ENCODE results near the gene PDCD4. TPM values are rescaled to one million over a fixed set of nuclear protein-coding genes. Genes with fewer than 3 reads are reported as not detected.

PDCD4 gene
- total RNA-seq, 4 donors from 2014 or later: 6.4 to 15.6 (median 9.8) TPM

- no peak for DNase-seq
- Histone ChIP-seq H3K4me3 (peak overlapping the region; percentile 71 to 100 (median 88)), H3K27me3 (no peaks in the 10 kb centered on the region), H3K36me3 (no peaks in the 10 kb centered on the region), H3K27ac (peak overlapping the region; percentile 85 to 96 (median 96)), H3K9me3 (no peaks in the 10 kb centered on the region), H3K4me1 (peaks cover 9 to 20% of the 10 kb centered on the region in 2 donors)
- no peak for ATAC-seq
- TF ChIP-seq POLR2A (IDR thresholded peaks at IDR 0.05) (no peak), CTCF (IDR thresholded peaks at IDR 0.05 in 4 of 5, conservative IDR thresholded peaks at IDR 0.05 in 1 of 5) (no peak)
- intact Hi-C loops (cut with DNase I; ENCODE audit: low total_unique reads) (loop anchor here (1.0 to 10.0 kb wide), 4 partner anchors 20 to 268 kb away; no protein-coding TSS in a partner anchor), in situ Hi-C loops (cut with MboI; ENCODE audit: low sequenced_read_pairs in 4 of 4) (loop anchor here in 1 of 4 donors (10.0 kb wide), 1 partner anchor 68 kb away; no protein-coding TSS in a partner anchor)
These were observed 1.5 kb downstream of the PDCD4 start for GRCh38 chr10:110872984-110873923.

GRCh38 chr10:110873951-110874350, 2.2 kb downstream of the PDCD4 start:
- no peaks in the 10 kb centered on the region for H3K36me3 ChIP-seq
- peaks cover 9 to 20% of the 10 kb centered on the region in 2 donors for H3K4me1 ChIP-seq
- DNase-seq: no peak
- no peak for ATAC-seq
- H3K9me3 ChIP-seq: no peaks in the 10 kb centered on the region
- no peaks in the 10 kb centered on the region for H3K27me3 ChIP-seq
- peak overlapping the region; percentile 71 to 100 (median 88) for H3K4me3 ChIP-seq
- intact Hi-C loops (cut with DNase I; ENCODE audit: low total_unique reads) (loop anchor here (2.0 to 10.0 kb wide), 3 partner anchors 19 to 269 kb away; no protein-coding TSS in a partner anchor), in situ Hi-C loops (cut with MboI; ENCODE audit: low sequenced_read_pairs in 4 of 4) (loop anchor here in 1 of 4 donors (10.0 kb wide), 1 partner anchor 69 kb away; no protein-coding TSS in a partner anchor)
- TF ChIP-seq CTCF (IDR thresholded peaks at IDR 0.05 in 4 of 5, conservative IDR thresholded peaks at IDR 0.05 in 1 of 5) (no peak), POLR2A (IDR thresholded peaks at IDR 0.05) (no peak)
- peak overlapping the region in 1 of 4 donors; percentile 96 for H3K27ac ChIP-seq

GRCh38 chr10:110876000-110876399, 4.3 kb downstream of the PDCD4 start:
- DNase-seq: no peak
- TF ChIP-seq POLR2A (IDR thresholded peaks at IDR 0.05) (no peak), CTCF (IDR thresholded peaks at IDR 0.05 in 4 of 5, conservative IDR thresholded peaks at IDR 0.05 in 1 of 5) (no peak)
- ATAC-seq: no peak
- H3K4me3 ChIP-seq: no peak overlapping the region
- H3K4me1 ChIP-seq: peaks cover 9 to 23% of the 10 kb centered on the region in 2 donors
- no peaks in the 10 kb centered on the region for H3K27me3 ChIP-seq
- in situ Hi-C loops (cut with MboI; ENCODE audit: low sequenced_read_pairs in 4 of 4) (loop anchor here in 3 of 4 donors (10.0 to 25.0 kb wide), 3 partner anchors 71 to 564 kb away; partner anchors contain the start of gene SMNDC1 (in 1 of the 3)), intact Hi-C loops (cut with DNase I; ENCODE audit: low total_unique reads) (loop anchor here (10.0 kb wide), 1 partner anchor 271 kb away; no protein-coding TSS in a partner anchor)
- H3K27ac ChIP-seq: no peak overlapping the region
- no peaks in the 10 kb centered on the region for H3K9me3 ChIP-seq
- no peaks in the 10 kb centered on the region for H3K36me3 ChIP-seq

GRCh38 chr10:110876788-110877187, 5.1 kb downstream of the PDCD4 start:
- Histone ChIP-seq H3K4me1 (peaks cover 9 to 20% of the 10 kb centered on the region in 2 donors), H3K9me3 (no peaks in the 10 kb centered on the region), H3K27ac (no peak overlapping the region), H3K4me3 (no peak overlapping the region), H3K36me3 (no peaks in the 10 kb centered on the region), H3K27me3 (no peaks in the 10 kb centered on the region)
- TF ChIP-seq POLR2A (IDR thresholded peaks at IDR 0.05) (no peak), CTCF (IDR thresholded peaks at IDR 0.05 in 4 of 5, conservative IDR thresholded peaks at IDR 0.05 in 1 of 5) (no peak)
- intact Hi-C loops (cut with DNase I; ENCODE audit: low total_unique reads) (loop anchor here (10.0 kb wide), 1 partner anchor 272 kb away; no protein-coding TSS in a partner anchor), in situ Hi-C loops (cut with MboI; ENCODE audit: low sequenced_read_pairs in 4 of 4) (loop anchor here in 3 of 4 donors (10.0 to 25.0 kb wide), 3 partner anchors 72 to 564 kb away; partner anchors contain the start of gene SMNDC1 (in 1 of the 3))
- DNase-seq (no peak), ATAC-seq (no peak)

Data from gastrocnemius medialis (tissue), 4 donors.